Adrenal gland (tissue), 5 donors: ENCODE results near the gene ZNF451.
A peak's percentile ranks its signal among the peaks of the same experiment; 100 is the strongest.

Source experiments
- CTCF ChIP-seq, 6 experiments: fragments of 450-650 bp in 4 of 6; fragments of 200-600 bp in 2 of 6; sonication (generic) in 1 of 6; IDR thresholded peaks; 1 replicate in 5 of 6; 2 replicates in 1 of 6; pipeline versions ENCODE4 v1.5.1 to v1.8.0; 2016 to 2021; ENCODE audit warnings: antibody characterized with exemption in 6 of 6, mild to moderate bottlenecking in 2 of 6, moderate library complexity in 1 of 6
- POLR2A ChIP-seq, 2 donors: fragments of 450-650 bp; IDR thresholded peaks; one replicate each; pipeline ENCODE4 v1.6.1; 2017; ENCODE audit warnings: antibody characterized with exemption in 2 of 2, mild to moderate bottlenecking in 2 of 2, moderate library complexity in 1 of 2
- donor health status: DM: no; HTN: no; CAD: no.

- peak in 2 of 6 experiments; percentile 19 to 26 for TF ChIP-seq CTCF (IDR thresholded peaks at IDR 0.05)
- no peak for TF ChIP-seq POLR2A (IDR thresholded peaks at IDR 0.05)
Observed at GRCh38 chr6:57190140-57190539, 100.2 kb downstream of the ZNF451 start.
